AG04449 (cell line): ENCODE measurements around the gene SPAG17.

ENCODE experiments used
- CTCF ChIA-PET: fragments of 350-600 bp; formaldehyde crosslinking; extraction: SDS; loops from one replicate; lab custom pipeline; 2021; ENCODE audit warnings: antibody characterized with exemption; lab: Yijun Ruan, JAX
- POLR2A ChIA-PET: fragments of 400-600, 350-600 bp; formaldehyde crosslinking; extraction: SDS; loops from one replicate; lab custom pipeline; 2020; ENCODE audit warnings: antibody characterized with exemption, inconsistent platforms; lab: Yijun Ruan, JAX
- DNase-seq: peaks from one replicate; pipeline ENCODE4 v3.0.0-alpha.2; 2010; ENCODE audit warnings: low read depth, low spot score
- H3K4me3 ChIP-seq: 2 replicates; pipeline ENCODE4 v1.5.1; 2011; ENCODE audit warnings: low read depth, mild to moderate bottlenecking, control low read depth, low read length
- CTCF ChIP-seq: IDR thresholded peaks from one replicate; pipeline ENCODE4 v1.5.1; 2011; ENCODE audit warnings: mild to moderate bottlenecking, moderate library complexity, low read length, control low read depth, inconsistent platforms; ENCODE audit not compliant: insufficient read depth; ENCODE audit errors: missing control alignments

The SPAG17 gene

GRCh38 chr1:117976381-117976780, 208.6 kb downstream of the SPAG17 start:
- no peak for DNase-seq
- TF ChIP-seq CTCF = no peak
- ChIA-PET POLR2A (no interaction called here), CTCF (interaction anchor here (0.9 kb wide), 1 partner anchor 9 kb away, joined by 3 read pairs; no protein-coding TSS in a partner anchor)
- H3K4me3 ChIP-seq = no peak overlapping the region

DNA sequence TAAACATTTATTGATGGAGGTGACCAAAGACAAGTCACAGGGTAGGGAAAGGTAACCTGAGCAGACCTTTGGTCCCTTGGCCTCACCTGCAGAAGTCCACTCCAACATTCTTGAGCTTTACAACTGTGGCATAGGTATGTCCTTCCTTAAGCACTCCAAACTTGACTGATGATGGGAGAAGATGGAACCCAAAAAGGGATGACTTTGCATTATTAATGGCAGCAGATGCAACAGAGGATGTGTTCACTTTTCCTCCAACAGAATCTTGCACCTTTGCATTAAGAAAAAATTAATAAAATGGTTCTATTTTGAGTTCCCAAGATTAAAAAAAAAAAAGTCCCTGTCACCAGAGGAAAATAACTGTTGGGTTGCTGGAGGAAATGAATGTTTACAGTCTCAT, 213.3 kb downstream of the SPAG17 start:
- CTCF ChIA-PET = no interaction called here
- POLR2A ChIA-PET = no interaction called here
- no peak for TF ChIP-seq CTCF

GRCh38 chr1:117970252-117970651, 214.8 kb downstream of the SPAG17 start:
- POLR2A ChIA-PET = no interaction called here
- no peak for TF ChIP-seq CTCF
- CTCF ChIA-PET = no interaction called here
- no peak overlapping the region for H3K4me3 ChIP-seq
- DNase-seq = no peak

More for the DNA sequence above, 213.3 kb downstream of the SPAG17 start:
- H3K4me3 ChIP-seq = no peak overlapping the region
- DNase-seq = no peak

GRCh38 chr1:117967881-117968280, 217.1 kb downstream of the SPAG17 start:
- no peak for TF ChIP-seq CTCF
- no peak overlapping the region for H3K4me3 ChIP-seq
- ChIA-PET CTCF (interaction anchor here (0.8 to 1.3 kb wide), 3 partner anchors 9 to 1401 kb away, joined by 3 to 5 read pairs (median 3); partner anchors contain the start of gene HAO2), POLR2A (no interaction called here)
- DNase-seq = no peak

DNA sequence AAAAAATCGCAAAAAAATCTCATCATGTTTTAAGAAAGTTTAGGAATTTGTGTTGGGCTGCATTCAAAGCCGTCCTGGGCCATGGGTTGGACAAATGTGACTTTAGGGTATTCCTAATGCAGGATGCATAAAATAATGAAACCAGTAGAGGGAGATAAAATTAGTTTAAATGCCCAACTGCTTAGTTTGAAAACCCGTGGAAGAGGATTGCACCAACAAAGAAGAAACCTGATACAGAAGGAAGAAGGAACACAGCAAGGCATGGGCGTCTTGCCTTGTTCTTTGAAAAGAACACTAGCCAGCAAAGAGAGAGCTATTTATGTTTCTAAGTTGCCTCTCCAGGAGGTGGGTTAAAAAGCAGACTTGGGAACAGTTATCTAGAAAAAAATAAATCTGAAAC, 217.6 kb downstream of the SPAG17 start:
- H3K4me3 ChIP-seq = no peak overlapping the region
- DNase-seq = peak; percentile 24
- ChIA-PET POLR2A (no interaction called here), CTCF (interaction anchor here (0.8 to 1.3 kb wide), 3 partner anchors 9 to 1402 kb away, joined by 3 to 5 read pairs (median 3); partner anchors contain the start of gene HAO2)
- TF ChIP-seq CTCF = peak; percentile 15

GRCh38 chr1:117964290-117965038, 220.6 kb downstream of the SPAG17 start:
- ChIA-PET POLR2A (no interaction called here), CTCF (no interaction called here)
- TF ChIP-seq CTCF = no peak
- no peak overlapping the region for H3K4me3 ChIP-seq
- DNase-seq = no peak
